Epidermal melanocyte (primary cell): ENCODE results near the gene AQP6.
A peak's percentile ranks its signal among the peaks of the same experiment; 100 is the strongest.

ENCODE experiments used
- DNase-seq: peaks from one replicate; pipeline ENCODE4 v3.0.0; 2011; ENCODE audit warnings: low spot score; ENCODE audit not compliant: insufficient read length

AQP6 gene

GRCh38 chr12:49955899-49956662 is 16.7 kb upstream of the AQP6 start:
- no peak for DNase-seq

DNA sequence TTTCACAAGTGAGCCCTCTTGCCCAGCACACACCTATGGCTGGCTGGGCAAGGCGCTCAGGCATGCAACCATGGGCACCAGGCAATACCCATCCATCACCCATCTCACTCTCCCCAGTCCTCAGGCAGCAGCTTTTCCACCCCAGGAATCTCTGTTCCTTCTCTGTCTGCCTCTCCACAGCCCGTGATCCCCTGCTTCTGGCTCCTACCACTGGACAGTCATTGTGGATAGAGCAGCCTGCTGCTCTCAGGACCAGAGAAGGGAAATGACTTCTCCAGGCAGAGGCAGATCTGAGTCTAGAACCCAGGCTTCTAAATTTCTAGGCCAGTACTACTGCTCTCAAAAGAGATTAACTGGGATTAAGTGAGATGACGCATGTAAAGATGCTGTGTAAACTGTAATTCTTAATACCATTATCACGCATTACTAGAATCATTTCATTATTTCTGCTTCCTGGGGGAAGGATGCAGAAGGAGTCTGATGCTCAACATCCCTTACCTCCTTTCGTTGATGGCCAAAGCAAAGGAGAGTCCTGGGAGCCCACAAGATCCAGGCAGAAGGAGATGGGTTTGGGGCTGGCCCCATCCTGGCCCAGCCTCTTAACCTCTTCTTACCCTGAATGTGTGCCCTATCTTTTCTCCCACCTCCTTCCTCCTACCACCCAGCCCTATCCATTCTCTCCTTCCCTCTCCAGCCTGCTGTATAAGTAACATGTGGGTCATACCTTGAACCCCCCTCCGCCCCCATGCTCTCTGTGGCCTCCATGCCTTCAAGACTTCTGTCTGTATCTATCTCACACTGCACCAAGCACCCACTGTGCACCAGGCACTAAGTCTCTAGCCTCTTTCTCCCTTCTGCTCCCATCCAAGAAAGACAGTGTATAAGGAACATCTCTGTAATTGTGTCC is 15.8 kb upstream of the AQP6 start:
- no peak for DNase-seq

DNA sequence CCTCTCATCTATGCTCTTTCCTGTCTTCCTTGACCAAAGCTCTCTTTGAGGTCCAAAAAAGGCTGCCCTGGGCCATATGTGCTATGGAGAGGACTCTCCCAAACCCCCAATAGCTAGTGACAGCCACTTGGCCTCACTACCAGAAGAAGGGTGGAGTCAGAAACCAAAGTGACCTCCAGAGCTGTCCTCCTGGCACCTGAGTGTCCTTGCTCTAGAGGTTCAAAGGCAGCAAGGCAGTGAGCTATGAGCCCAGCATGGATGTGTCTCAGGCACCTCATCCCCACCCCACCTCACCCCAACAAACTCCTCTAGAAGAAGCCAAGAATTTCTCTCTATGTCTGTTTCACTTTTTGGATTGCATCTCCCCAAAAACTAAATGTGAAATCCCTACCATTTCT is 15.2 kb upstream of the AQP6 start:
- no peak for DNase-seq

DNA sequence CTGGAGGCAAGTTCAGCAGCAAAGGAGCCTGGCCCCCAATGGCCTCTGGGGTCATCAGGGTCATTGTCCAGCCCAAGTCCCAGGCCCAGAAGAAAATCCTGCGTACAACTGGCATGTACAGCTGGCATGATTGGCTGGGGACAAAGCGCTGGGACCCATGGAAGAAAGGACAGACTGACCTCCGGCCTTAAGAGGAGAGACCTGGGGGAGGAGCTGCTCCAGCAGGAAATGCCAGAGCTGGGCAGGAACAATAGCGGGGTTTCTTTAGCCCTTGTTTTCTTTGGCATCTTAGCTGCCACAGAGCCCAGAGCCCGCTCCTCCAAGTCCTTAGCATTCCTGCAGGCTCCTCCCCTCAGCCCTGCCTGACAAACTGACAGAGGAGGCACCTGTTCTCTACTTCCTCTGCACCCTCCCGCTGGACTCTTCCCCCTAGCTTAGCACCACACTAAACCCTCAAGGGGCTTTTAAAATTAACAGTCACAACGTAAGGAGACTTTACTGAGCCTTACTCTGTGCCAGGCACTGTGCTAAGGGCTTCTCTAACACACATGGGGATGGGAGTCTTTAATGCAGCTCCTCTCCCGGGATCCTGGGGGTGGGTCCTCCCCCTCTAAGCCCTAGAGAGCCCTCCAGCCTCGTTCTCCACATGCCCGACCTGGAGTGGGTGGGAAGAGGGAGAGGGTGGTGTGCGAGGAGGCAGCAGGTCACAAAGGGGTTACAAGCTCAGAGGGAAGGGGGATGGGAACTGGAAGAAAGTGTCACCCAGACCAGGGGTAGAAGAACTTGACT is 12.9 kb upstream of the AQP6 start:
- peak; percentile 65 for DNase-seq

DNA sequence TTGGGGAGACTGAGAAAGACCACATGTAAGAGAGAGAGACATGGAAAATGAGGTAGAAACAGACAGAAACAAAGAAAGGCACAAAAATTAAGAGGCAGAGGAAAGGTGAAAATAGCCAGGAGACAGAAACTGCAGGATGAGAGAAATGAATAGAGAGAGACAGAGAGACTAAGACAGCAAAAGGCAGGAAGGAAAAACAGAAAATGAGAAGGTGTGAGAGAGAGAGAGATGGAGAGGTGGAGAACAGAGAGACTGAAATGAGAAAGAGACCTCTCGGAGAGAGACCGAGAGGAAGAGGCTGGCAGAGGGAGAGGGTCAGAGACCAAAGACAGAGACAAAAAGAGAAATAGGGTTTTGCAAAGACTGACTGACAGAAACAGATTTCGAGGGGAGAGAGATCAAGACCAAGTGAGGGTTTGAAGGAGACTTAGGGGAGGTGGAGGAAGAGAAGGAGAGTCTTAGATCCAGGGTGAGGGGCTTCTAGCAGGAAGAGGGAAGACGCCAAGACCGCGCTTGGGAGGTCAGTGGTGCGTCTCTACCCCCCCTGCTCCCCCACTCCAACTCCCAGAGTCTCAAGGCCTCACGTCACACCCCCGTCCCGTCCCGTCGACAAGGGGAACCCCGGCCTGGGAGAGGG is 12.2 kb upstream of the AQP6 start:
- no peak for DNase-seq

DNA sequence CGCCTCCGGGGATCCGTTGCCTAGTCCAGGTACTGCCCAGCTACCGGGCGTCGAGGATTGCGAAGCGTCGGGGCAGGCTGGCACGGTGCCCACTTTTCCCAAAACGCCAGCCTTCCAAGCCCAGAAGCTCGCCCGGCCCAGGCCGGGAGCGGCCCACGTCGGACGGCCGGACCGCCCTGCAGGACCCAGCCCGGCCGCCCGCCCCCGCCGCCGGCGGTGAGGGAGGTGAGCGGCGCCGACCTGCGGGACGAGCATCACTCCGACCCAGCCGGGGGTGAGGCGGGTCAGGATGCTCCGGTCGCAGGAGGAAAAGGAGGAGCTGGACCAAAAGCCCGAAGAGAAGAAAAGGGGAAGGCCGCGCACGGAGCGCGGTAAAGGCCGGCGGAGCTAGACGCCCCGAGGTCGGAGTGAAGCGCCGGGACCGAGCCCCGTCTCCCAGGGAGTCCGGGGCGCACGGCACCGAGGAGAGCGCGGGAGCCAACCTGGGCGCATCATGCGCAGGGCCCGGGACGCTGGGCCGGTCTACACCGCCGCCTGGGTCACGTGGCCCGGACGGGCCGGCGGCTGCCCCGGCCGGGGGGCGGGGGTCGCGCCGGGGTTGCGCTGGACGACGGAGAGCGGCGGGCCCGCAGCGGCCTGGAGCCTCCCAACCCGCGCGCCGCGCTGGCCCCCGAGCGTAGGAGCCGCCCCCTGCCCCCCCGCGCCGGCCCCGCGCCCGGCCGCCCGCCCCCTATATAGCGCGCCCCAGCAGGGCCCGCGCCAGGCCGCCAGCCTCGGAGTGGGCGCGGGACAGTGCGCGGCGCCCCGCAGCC is 11.4 kb upstream of the AQP6 start, which contains the start of gene AQP5:
TSS of gene AQP5 (plus strand) at position 762 of the 812 bp plus-strand sequence. CDS start 146 bp downstream, outside the sequence.
- DNase-seq = no peak

GRCh38 chr12:49961993-49962764 is 10.6 kb upstream of the AQP6 start:
- no peak for DNase-seq

GRCh38 chr12:49962861-49963765 is 9.6 kb upstream of the AQP6 start:
- DNase-seq = peak; percentile 88

DNA sequence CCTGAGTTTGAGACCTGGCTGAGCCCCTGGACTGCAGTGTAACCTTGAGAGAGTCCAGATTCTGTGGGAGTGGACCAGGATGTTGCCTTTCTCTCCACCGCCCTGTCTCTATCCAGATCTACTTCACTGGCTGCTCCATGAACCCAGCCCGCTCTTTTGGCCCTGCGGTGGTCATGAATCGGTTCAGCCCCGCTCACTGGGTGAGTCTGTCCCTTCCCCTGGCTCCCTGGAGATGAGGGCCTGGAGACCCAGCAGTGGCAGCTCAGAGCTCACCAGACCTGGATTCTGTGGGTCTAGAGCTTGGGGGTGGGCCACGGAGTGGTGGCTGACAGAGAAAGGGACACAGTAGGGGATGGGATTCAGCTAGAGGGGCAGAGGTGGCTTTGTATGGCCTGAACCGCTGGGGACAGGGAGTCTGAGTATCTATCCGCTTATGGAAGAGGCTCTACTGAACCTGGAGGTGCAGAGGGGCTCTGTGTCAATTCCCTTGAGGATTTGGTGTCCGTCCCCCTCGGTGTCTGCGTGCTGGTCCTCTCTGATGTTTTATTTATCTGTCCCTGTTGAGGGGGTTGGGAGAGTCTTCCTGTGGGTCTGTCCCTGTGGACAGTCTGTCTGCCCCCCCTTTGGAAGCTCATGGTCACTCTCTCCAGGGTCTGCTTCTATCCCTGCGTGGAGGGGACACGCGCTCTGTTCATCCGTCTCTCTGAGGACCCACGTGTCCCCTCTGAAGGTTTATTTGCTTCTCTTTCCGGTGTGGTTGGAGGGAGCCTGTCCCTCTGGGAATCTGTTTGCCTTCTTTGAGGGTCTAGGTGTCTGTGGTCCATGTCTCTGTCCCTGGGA is 8.6 kb upstream of the AQP6 start:
- no peak for DNase-seq

- DNase-seq = no peak
These were observed 7.7 kb upstream of the AQP6 start for GRCh38 chr12:49964849-49965624.

DNA sequence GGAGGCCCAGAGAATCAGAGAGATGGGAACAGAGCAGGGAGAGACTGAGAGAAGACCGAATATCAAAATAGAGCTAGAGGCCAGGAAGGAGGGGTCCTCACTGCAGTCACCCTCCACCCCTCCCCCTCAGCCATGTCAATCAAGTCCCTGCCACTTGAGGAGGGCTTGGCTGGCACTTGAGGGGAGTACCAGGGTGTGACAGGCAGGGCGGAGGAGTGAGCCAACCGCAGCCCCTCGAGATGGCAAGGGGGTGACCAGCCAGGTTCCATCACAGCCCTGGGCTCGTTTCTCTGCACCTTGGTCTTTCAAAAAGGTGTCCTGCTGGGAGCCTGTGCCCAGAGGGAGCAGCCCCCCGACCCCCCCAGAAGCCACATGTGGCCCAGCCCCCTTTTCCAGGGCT is 6.9 kb upstream of the AQP6 start:
- DNase-seq = no peak

- DNase-seq = no peak
These were observed 6.2 kb upstream of the AQP6 start for GRCh38 chr12:49966511-49967041.

- DNase-seq = peak; percentile 98
These were observed 5.5 kb upstream of the AQP6 start for GRCh38 chr12:49967042-49967776.

DNA sequence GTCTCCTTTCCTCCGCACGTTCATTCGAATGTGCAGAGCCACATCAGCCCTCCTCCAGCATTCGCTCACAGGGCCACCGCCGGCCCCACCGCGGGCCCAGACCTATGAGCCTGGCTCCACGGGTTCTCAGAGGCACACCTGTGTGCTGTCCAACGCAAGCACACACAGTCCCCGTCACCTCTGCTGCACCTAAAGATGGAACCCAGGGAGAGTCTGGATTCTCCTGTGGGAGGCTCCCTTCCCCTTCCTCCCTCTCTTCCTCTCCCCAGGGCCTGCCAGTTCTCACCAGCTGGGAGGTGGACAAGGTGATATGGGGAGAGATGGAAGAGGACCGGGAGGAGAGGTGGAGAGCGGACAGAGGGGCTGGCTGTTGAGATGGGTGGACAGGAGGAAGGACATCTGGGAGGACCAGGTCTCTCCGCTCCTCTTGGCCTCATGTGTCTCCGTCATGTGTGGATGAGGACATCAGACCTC is 4.9 kb upstream of the AQP6 start:
- no peak for DNase-seq

DNA sequence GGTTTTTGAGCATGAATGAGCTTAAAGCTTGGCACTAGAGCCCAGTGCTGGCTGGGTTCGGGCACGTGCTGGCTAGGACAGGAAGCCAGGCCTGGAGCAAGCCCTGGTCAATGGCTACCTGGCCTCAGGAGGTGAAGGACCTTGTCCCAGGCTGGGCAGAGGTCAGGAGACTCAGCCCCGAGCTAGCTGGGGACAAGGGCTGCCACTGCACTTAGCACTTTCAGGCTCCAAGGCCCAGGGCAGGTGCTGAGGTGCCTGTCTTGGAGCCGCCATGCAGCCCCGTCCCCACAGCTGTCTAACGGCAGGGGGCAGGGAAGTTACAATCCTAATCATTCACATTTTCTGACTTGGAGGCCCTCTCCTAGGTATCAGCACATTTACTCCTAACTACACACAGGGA is 4.3 kb upstream of the AQP6 start:
- DNase-seq = no peak

GRCh38 chr12:49969027-49969426 is 3.7 kb upstream of the AQP6 start:
- DNase-seq = no peak
